Small intestine (tissue), 7 donors: ENCODE results near the gene LIG1. TPM values are rescaled to one million over a fixed set of nuclear protein-coding genes. Genes with fewer than 3 reads are reported as not detected.
"Not testable (repeated sequence)": the region's sequence is repeated elsewhere in the genome, so short reads cannot be mapped to it uniquely, and the experiment has no call there.

Experiments used
- DNase-seq, 2 donors: peaks; one replicate each; pipeline versions ENCODE4 v3.0.0 to v3.0.0-alpha.2; 2013
- FAIRE-seq: peaks from 2 replicates; lab custom pipeline; 2012; peaks lifted over from hg19 to GRCh38; lab: Jason Lieb, UNC
- H3K27ac ChIP-seq, 3 donors: one replicate each; pipeline ENCODE4 v1.5.1; 2013; ENCODE audit warnings: low read length in 2 of 3, mild to moderate bottlenecking in 2 of 3, control low read depth in 1 of 3, inconsistent platforms in 1 of 3, low read depth in 1 of 3, moderate library complexity in 1 of 3
- H3K27me3 ChIP-seq, 3 donors: one replicate each; pipeline ENCODE4 v1.6.1; 2013; ENCODE audit warnings: low read length in 3 of 3, inconsistent platforms in 1 of 3; ENCODE audit not compliant: control insufficient read depth in 3 of 3, insufficient read depth in 3 of 3
- H3K36me3 ChIP-seq, 3 donors: one replicate each; pipeline ENCODE4 v1.6.1; 2013; ENCODE audit warnings: low read length in 3 of 3, inconsistent platforms in 1 of 3, low read depth in 1 of 3, mild to moderate bottlenecking in 1 of 3, moderate library complexity in 1 of 3; ENCODE audit not compliant: control insufficient read depth in 3 of 3, insufficient read depth in 2 of 3
- H3K4me1 ChIP-seq, 3 donors: one replicate each; pipeline ENCODE4 v1.6.1; 2013; ENCODE audit warnings: low read length in 2 of 3, inconsistent platforms in 1 of 3, low read depth in 1 of 3, mild to moderate bottlenecking in 1 of 3, moderate library complexity in 1 of 3; ENCODE audit not compliant: control insufficient read depth in 3 of 3, insufficient read depth in 2 of 3
- H3K4me3 ChIP-seq, 3 donors: one replicate each; pipeline ENCODE4 v1.5.1; 2013; ENCODE audit warnings: low read length in 3 of 3, control low read depth in 1 of 3, inconsistent platforms in 1 of 3, low read depth in 1 of 3, mild to moderate bottlenecking in 1 of 3, moderate library complexity in 1 of 3
- H3K9me3 ChIP-seq, 2 donors: one replicate each; pipeline ENCODE4 v1.6.1; 2013; ENCODE audit warnings: low read depth in 1 of 2, low read length in 1 of 2; ENCODE audit not compliant: control insufficient read depth in 2 of 2, insufficient read depth in 1 of 2
- WGBS, 3 donors: extraction: QIAGEN DNeasy Blood & Tissue Kit; methylation state at CpG; one replicate each; pipeline ENCODE4 v1.1.7; 2013; 5-methylcytosine and 5-hydroxymethylcytosine counted together
- polyA plus RNA-seq, 4 donors: library from polyadenylated mRNA; stranded (reverse) in 3 of 4; unstranded in 1 of 4; fragments of 200-250 nt in 3 of 4; fragments of 120-200 nt in 1 of 4; gene quantifications; one replicate each; pipeline versions ENCODE4 v1.2.1 to v1.2.3, GENCODE V29; 2013
- donor health status: healthy with polysubstance abuse.
- donor health status: control.
- donor health status: control.
- donor health status: Bipolar disorder and iron deficiency.
- donor health status: healthy.

Gene LIG1
- polyA plus RNA-seq, 4 donors = 27.3 to 44.3 (median 33.3) TPM

GRCh38 chr19:48094129-48094854 is 75.9 kb downstream of the LIG1 start:
- no peak overlapping the region for H3K4me3 ChIP-seq
- 6 to 15% (median 8%) methylated on average over 1 of the region's 1 CpG for WGBS, 3 donors
- no peaks in the 10 kb centered on the region for H3K36me3 ChIP-seq
- DNase-seq (no peak), FAIRE-seq (no peak)
- H3K27me3 ChIP-seq = no peaks in the 10 kb centered on the region
- no peak overlapping the region for H3K27ac ChIP-seq
- H3K9me3 ChIP-seq = peaks cover 0 to 9% of the 10 kb centered on the region in 2 donors
- H3K4me1 ChIP-seq = no peaks in the 10 kb centered on the region

GRCh38 chr19:48091111-48091718 is 78.9 kb downstream of the LIG1 start:
- peaks cover 0 to 11% of the 10 kb centered on the region in 2 donors for H3K9me3 ChIP-seq
- not testable (repeated sequence) for FAIRE-seq, H3K36me3 ChIP-seq, H3K27me3 ChIP-seq, H3K4me3 ChIP-seq, H3K27ac ChIP-seq, H3K4me1 ChIP-seq, DNase-seq
- 84 to 87% (median 84%) methylated on average over 13 of the region's 13 CpGs for WGBS, 3 donors

GRCh38 chr19:48090281-48090802 is 79.8 kb downstream of the LIG1 start:
- FAIRE-seq (no peak), DNase-seq (peak; percentile 11 to 65)
- WGBS, 3 donors = 8 to 40% (median 29%) methylated on average over 5 of the region's 5 CpGs
- Histone ChIP-seq H3K4me1 (no peaks in the 10 kb centered on the region), H3K4me3 (no peak overlapping the region), H3K27me3 (no peaks in the 10 kb centered on the region), H3K36me3 (no peaks in the 10 kb centered on the region), H3K27ac (no peak overlapping the region), H3K9me3 (peaks cover 0 to 12% of the 10 kb centered on the region in 2 donors)

GRCh38 chr19:48088991-48089390 is 81.2 kb downstream of the LIG1 start:
- not testable (repeated sequence) for H3K27ac ChIP-seq, H3K27me3 ChIP-seq, H3K4me1 ChIP-seq, FAIRE-seq, H3K4me3 ChIP-seq, DNase-seq, H3K36me3 ChIP-seq
- H3K9me3 ChIP-seq = peaks cover 0 to 13% of the 10 kb centered on the region in 2 donors
- 88 to 96% (median 95%) methylated on average over 6 of the region's 6 CpGs for WGBS, 3 donors

- no peaks in the 10 kb centered on the region for H3K27me3 ChIP-seq
- peaks cover 0 to 8% of the 10 kb centered on the region in 2 donors for H3K9me3 ChIP-seq
- WGBS, 3 donors = 87 to 92% (median 88%) methylated on average over 7 of the region's 7 CpGs
- no peak overlapping the region for H3K4me3 ChIP-seq
- H3K36me3 ChIP-seq = no peaks in the 10 kb centered on the region
- no peaks in the 10 kb centered on the region for H3K4me1 ChIP-seq
- no peak overlapping the region for H3K27ac ChIP-seq
- DNase-seq (no peak), FAIRE-seq (no peak)
These were observed 84.0 kb downstream of the LIG1 start for GRCh38 chr19:48085904-48086864.

- no peaks in the 10 kb centered on the region for H3K36me3 ChIP-seq
- no peak overlapping the region for H3K27ac ChIP-seq
- H3K9me3 ChIP-seq = peaks cover 0 to 4% of the 10 kb centered on the region in 2 donors
- WGBS, 3 donors = 19 to 46% (median 43%) methylated on average over 3 of the region's 3 CpGs
- H3K27me3 ChIP-seq = no peaks in the 10 kb centered on the region
- no peak overlapping the region for H3K4me3 ChIP-seq
- no peak for DNase-seq
- no peak for FAIRE-seq
- no peaks in the 10 kb centered on the region for H3K4me1 ChIP-seq
These were observed 85.1 kb downstream of the LIG1 start for GRCh38 chr19:48085076-48085475.

GRCh38 chr19:48081106-48081505 is 89.0 kb downstream of the LIG1 start:
- no peak for FAIRE-seq
- no peak overlapping the region for H3K4me3 ChIP-seq
- H3K27ac ChIP-seq = no peak overlapping the region
- H3K4me1 ChIP-seq = no peaks in the 10 kb centered on the region
- no peaks in the 10 kb centered on the region for H3K36me3 ChIP-seq
- DNase-seq = no peak
- H3K27me3 ChIP-seq = peaks cover 0 to 3% (median 0%) of the 10 kb centered on the region in 3 donors
- H3K9me3 ChIP-seq = peaks cover 0 to 2% of the 10 kb centered on the region in 2 donors
- WGBS, 3 donors = 90 to 99% (median 91%) methylated on average over 5 of the region's 5 CpGs
